PFSK-1 (cell line): Measurements from ENCODE around the gene PIK3AP1.

Experiments used
- POLR2AphosphoS5 ChIP-seq: IDR thresholded peaks from 2 replicates; pipeline ENCODE4 v1.6.1; 2012; ENCODE audit warnings: low read depth, mild to moderate bottlenecking, control low read depth, low read length, moderate library complexity
- REST ChIP-seq, 2 experiments: IDR thresholded peaks; 2 replicates each; pipeline versions ENCODE4 v1.6.1 to v1.8.0; 2011 to 2012; ENCODE audit warnings: low read depth in 2 of 2, low read length in 2 of 2, control low read depth in 1 of 2, inconsistent platforms in 1 of 2, mild to moderate bottlenecking in 1 of 2, moderate library complexity in 1 of 2; ENCODE audit not compliant: insufficient read depth in 1 of 2

- TF ChIP-seq POLR2AphosphoS5 (no peak), REST (IDR thresholded peaks at IDR 0.05; ENCODE audit: insufficient read depth in 1 of 2, low read depth in 2 of 2, low read length in 2 of 2) (no peak)
These were observed 133.7 kb downstream of the PIK3AP1 start, which contains the start of gene TM9SF3 for GRCh38 chr10:96586419-96587263.
